ENCODE measurements around the gene KRTAP27-1. TPM values are rescaled to one million over a fixed set of nuclear protein-coding genes. Genes with fewer than 3 reads are reported as not detected.

The KRTAP27-1 gene
- polyA plus RNA-seq, 1 experiment = not detected

DNA sequence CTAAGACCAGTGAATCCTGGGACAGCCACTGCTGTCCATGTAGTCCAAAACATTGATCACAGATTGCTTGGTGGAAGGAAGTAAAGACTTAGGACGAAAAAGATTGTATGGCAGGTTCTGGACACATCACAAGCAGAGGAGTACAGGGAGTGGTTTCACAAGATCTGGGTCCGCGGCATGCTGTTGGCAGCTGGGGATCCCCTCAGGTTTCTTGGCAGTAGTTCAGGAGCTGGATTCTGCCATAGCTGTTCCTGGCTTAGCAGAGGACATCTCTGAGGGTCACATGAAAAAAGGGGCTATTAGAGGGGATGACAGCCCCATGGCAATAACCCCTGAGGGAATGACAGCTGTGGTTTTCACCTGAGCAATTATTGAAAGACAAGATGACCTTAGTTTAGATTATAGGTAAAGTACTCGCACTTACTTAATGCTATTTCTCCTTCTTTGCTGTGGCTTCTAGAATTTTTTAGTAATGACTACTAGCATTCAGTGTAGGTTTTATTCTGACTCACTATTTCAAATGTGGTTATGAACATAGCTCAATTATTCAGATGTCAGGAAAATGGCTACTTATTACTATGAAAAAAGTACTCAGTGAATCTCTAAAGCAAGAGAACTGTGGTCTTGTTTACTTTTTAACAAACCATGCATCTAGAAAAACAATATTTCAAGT, 8.2 kb downstream of the KRTAP27-1 start:
- TF ChIP-seq CTCF (IDR thresholded peaks at IDR 0.05; ENCODE audit: low read depth, low read length) = no peak
- POLR2A ChIA-PET = no interaction called here
- no peak overlapping the region for H3K4me3 ChIP-seq (ENCODE audit: low read depth, low read length)
- DNase-seq (ENCODE audit: low read depth, low spot score) = no peak
- no peaks in the 10 kb centered on the region for H3K27me3 ChIP-seq (ENCODE audit: control insufficient read depth, insufficient read depth, low read length)
- CTCF ChIA-PET = no interaction called here
- H3K9me3 ChIP-seq (ENCODE audit: control insufficient read depth, insufficient read depth, low read length) = peaks cover 13% of the 10 kb centered on the region
- no peak overlapping the region for H3K27ac ChIP-seq (ENCODE audit: low read depth, low read length)

DNA sequence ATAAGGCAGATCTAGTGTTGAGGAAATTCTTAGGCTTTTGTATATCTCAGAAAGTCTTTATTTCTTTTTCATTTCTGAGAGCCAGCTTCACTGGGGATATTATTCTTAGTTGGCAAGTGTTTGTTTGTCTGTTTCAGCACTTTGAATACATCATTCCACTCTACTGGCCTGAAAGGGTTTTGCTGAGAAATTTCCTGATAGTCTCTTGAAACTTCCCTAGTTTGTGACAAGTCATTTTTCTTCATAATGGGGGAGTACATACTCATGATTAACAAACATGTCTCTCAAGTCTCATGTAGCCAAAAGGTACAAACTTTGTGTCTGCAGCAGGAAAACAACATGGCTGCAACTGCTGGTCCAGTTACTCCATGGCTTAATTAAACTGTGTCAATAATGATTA, 11.1 kb downstream of the KRTAP27-1 start:
- ChIA-PET CTCF (no interaction called here), POLR2A (no interaction called here)
- no peak for DNase-seq (ENCODE audit: low read depth, low spot score)
- no peak for TF ChIP-seq CTCF (IDR thresholded peaks at IDR 0.05; ENCODE audit: low read depth, low read length)
- Histone ChIP-seq H3K27ac (ENCODE audit: low read depth, low read length) (no peak overlapping the region), H3K4me3 (ENCODE audit: low read depth, low read length) (no peak overlapping the region), H3K9me3 (ENCODE audit: control insufficient read depth, insufficient read depth, low read length) (peaks cover 5% of the 10 kb centered on the region; the same call in 1 of the 2 replicates), H3K27me3 (ENCODE audit: control insufficient read depth, insufficient read depth, low read length) (no peaks in the 10 kb centered on the region)

DNA sequence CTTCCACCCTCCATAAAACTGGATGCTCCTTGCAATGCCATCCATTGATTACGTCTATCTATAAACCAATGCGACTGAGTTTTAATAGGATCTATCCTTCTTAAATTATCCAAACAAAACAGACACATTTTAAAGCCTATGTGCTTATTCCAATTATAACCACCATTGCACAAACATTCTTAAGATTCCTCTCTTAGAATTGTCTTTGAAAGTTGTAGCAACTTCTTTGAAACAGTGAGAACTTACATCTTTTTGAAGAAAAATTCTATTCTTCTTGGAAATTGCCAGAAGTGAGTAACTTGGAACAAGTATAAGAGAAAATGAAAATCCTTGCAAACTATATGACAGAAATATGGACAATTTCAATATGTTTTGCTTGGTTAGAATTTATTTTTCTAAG, 17.3 kb downstream of the KRTAP27-1 start, which contains the start of gene KRTAP26-1:
Gene KRTAP26-1 (minus strand): TSS at position 101 of the 400 bp plus-strand sequence. CDS start 280 bp downstream, outside the sequence.
- CTCF ChIA-PET = no interaction called here
- TF ChIP-seq CTCF (IDR thresholded peaks at IDR 0.05; ENCODE audit: low read depth, low read length) = no peak
- H3K9me3 ChIP-seq (ENCODE audit: control insufficient read depth, insufficient read depth, low read length) = peaks cover 8% of the 10 kb centered on the region; the same call in 1 of the 2 replicates

GRCh38 chr21:30315701-30316100, 21.8 kb downstream of the KRTAP27-1 start:
- H3K4me3 ChIP-seq (ENCODE audit: low read depth, low read length) = no peak overlapping the region
- TF ChIP-seq CTCF (IDR thresholded peaks at IDR 0.05; ENCODE audit: low read depth, low read length) = no peak
- DNase-seq (ENCODE audit: low read depth, low spot score) = no peak
- H3K27me3 ChIP-seq (ENCODE audit: control insufficient read depth, insufficient read depth, low read length) = no peaks in the 10 kb centered on the region
- peaks cover 11% of the 10 kb centered on the region; the same call in 1 of the 2 replicates for H3K9me3 ChIP-seq (ENCODE audit: control insufficient read depth, insufficient read depth, low read length)
- POLR2A ChIA-PET = no interaction called here
- H3K27ac ChIP-seq (ENCODE audit: low read depth, low read length) = no peak overlapping the region
- CTCF ChIA-PET = no interaction called here

More for the DNA sequence above, 17.3 kb downstream of the KRTAP27-1 start, which contains the start of gene KRTAP26-1:
- H3K27ac ChIP-seq (ENCODE audit: low read depth, low read length) = no peak within 1 kb of the TSS
- POLR2A ChIA-PET = no interaction called here
- no peak within 1 kb of the TSS for H3K4me3 ChIP-seq (ENCODE audit: low read depth, low read length)
- no peak for DNase-seq (ENCODE audit: low read depth, low spot score)
- H3K27me3 ChIP-seq (ENCODE audit: control insufficient read depth, insufficient read depth, low read length) = no peaks in the 10 kb centered on the region

DNA sequence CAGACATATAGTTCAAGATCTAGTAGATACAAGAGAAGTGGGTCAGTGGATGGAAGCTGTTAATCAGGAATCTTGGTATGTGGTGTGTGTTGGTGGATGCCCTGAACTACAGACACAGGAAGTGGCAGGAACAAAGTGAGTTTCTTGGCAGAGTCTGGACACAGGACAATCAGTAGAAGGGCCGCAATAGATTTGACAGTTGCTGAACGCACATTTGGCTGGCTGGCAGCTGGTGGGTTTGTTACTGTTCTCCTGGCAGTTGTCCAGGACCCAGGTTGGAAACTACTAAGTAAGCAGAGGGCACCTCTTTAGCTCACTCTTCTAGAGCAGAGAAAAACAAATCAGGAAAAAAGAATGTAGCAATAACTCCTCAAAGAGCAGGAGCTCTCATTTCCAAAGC, 30.6 kb downstream of the KRTAP27-1 start:
- Histone ChIP-seq H3K4me3 (ENCODE audit: low read depth, low read length) (no peak overlapping the region), H3K27me3 (ENCODE audit: control insufficient read depth, insufficient read depth, low read length) (no peaks in the 10 kb centered on the region), H3K9me3 (ENCODE audit: control insufficient read depth, insufficient read depth, low read length) (peaks cover 5% of the 10 kb centered on the region), H3K27ac (ENCODE audit: low read depth, low read length) (no peak overlapping the region)
- no peak for TF ChIP-seq CTCF (IDR thresholded peaks at IDR 0.05; ENCODE audit: low read depth, low read length)
- CTCF ChIA-PET = no interaction called here
- DNase-seq (ENCODE audit: low read depth, low spot score) = no peak
- POLR2A ChIA-PET = no interaction called here
